ENCODE data around the gene GPR146.

The GPR146 gene

DNA sequence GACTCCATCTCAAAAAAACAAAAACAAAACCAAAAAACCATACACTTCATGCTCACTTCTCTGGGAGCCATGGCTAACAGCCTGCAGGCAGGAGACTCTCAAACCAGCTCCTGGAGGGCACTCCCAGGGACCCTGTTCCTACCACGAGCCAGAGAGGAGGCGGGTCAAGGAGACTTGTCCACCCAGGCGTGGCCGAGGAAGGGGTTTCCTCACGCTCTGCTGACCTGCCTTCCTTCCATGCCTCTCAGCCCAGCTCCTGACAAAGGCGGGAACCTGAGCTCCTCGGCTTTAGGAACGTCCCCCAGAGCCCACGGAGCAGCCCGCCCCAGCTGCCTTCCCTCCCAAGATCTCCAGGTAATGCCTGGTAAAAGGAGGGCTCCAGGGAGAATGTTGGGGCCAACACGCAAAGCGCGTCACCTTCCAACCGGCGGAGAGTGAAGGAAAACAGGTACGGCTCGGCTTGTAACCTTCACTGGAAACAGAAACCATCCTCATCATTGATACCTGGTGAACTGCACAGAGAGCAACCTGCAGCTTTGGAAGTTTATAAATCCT, 9.5 kb downstream of the GPR146 start:
- no peak overlapping the region for H3K27ac ChIP-seq (ENCODE audit: low read depth, low read length, poor library complexity, severe bottlenecking)
- no peaks in the 10 kb centered on the region for H3K4me1 ChIP-seq (ENCODE audit: insufficient read depth, low read length, severe bottlenecking)
- TF ChIP-seq, protein P1, sequence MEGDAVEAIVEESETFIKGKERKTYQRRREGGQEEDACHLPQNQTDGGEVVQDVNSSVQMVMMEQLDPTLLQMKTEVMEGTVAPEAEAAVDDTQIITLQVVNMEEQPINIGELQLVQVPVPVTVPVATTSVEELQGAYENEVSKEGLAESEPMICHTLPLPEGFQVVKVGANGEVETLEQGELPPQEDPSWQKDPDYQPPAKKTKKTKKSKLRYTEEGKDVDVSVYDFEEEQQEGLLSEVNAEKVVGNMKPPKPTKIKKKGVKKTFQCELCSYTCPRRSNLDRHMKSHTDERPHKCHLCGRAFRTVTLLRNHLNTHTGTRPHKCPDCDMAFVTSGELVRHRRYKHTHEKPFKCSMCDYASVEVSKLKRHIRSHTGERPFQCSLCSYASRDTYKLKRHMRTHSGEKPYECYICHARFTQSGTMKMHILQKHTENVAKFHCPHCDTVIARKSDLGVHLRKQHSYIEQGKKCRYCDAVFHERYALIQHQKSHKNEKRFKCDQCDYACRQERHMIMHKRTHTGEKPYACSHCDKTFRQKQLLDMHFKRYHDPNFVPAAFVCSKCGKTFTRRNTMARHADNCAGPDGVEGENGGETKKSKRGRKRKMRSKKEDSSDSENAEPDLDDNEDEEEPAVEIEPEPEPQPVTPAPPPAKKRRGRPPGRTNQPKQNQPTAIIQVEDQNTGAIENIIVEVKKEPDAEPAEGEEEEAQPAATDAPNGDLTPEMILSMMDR (IDR thresholded peaks at IDR 0.05; ENCODE audit: low read length): no peak
- no peak for TF ChIP-seq EZH2 (IDR thresholded peaks at IDR 0.05; ENCODE audit: borderline replicate concordance, low read length)

DNA sequence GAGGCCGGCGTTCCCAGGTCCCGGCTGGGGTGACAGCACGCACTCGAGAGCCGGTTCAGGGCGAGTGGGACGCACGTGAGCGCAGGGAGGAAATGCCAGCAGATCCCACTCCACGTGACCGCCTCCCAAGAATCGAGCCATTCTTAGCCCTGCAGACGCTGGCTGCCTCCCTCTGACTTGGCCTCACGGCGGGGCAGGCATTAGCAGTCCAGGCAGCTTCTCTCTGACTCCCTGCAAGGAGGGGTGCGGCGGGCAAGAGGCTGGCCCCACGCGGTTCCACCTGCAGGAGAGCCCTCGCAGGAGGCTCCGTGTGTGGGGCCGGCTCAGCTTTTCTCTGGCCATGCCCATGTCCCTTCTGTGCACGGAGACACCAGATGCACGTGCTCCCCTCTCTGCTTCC, 10.1 kb downstream of the GPR146 start:
- no peaks in the 10 kb centered on the region for H3K9me2 ChIP-seq (ENCODE audit: low read depth, low read length)
- no peaks in the 10 kb centered on the region for H4K20me1 ChIP-seq (ENCODE audit: insufficient read depth, low read length)
- no peaks in the 10 kb centered on the region for H3K9me3 ChIP-seq (ENCODE audit: low read length)
- H3K79me2 ChIP-seq (ENCODE audit: insufficient read depth, low read length): no peaks in the 10 kb centered on the region
- H3K9ac ChIP-seq (ENCODE audit: low read length): no peak overlapping the region
- no peak overlapping the region for H2AFZ ChIP-seq (ENCODE audit: low read length)
- no peaks in the 10 kb centered on the region for H3K4me1 ChIP-seq (ENCODE audit: insufficient read depth, low read length, severe bottlenecking)
- H3F3A ChIP-seq (ENCODE audit: insufficient read depth, low read length): no peaks in the 10 kb centered on the region
- no peak overlapping the region for H3K4me3 ChIP-seq (ENCODE audit: low read depth, low read length, poor library complexity, severe bottlenecking)
- H3K4me2 ChIP-seq (ENCODE audit: low read length): no peak overlapping the region
- H3K27ac ChIP-seq (ENCODE audit: low read depth, low read length, poor library complexity, severe bottlenecking): no peak overlapping the region
- H3K36me3 ChIP-seq (ENCODE audit: insufficient read depth, low read length): no peaks in the 10 kb centered on the region
- no peaks in the 10 kb centered on the region for H3K27me3 ChIP-seq (ENCODE audit: insufficient read depth, low read length)
- no peak for TF ChIP-seq EZH2 (IDR thresholded peaks at IDR 0.05; ENCODE audit: borderline replicate concordance, low read length)
- TF ChIP-seq, protein P1 (IDR thresholded peaks at IDR 0.05; ENCODE audit: low read length): no peak

More for the DNA sequence above, 9.5 kb downstream of the GPR146 start:
- Histone ChIP-seq H3K27me3 (ENCODE audit: insufficient read depth, low read length) (no peaks in the 10 kb centered on the region), H3K9me3 (ENCODE audit: low read length) (no peaks in the 10 kb centered on the region), H3K4me2 (ENCODE audit: low read length) (no peak overlapping the region), H3K79me2 (ENCODE audit: insufficient read depth, low read length) (no peaks in the 10 kb centered on the region), H3K36me3 (ENCODE audit: insufficient read depth, low read length) (no peaks in the 10 kb centered on the region), H3K9me2 (ENCODE audit: low read depth, low read length) (no peaks in the 10 kb centered on the region), H3K9ac (ENCODE audit: low read length) (no peak overlapping the region), H3K4me3 (ENCODE audit: low read depth, low read length, poor library complexity, severe bottlenecking) (no peak overlapping the region), H4K20me1 (ENCODE audit: insufficient read depth, low read length) (no peaks in the 10 kb centered on the region), H2AFZ (ENCODE audit: low read length) (no peak overlapping the region), H3F3A (ENCODE audit: insufficient read depth, low read length) (no peaks in the 10 kb centered on the region)

DNA sequence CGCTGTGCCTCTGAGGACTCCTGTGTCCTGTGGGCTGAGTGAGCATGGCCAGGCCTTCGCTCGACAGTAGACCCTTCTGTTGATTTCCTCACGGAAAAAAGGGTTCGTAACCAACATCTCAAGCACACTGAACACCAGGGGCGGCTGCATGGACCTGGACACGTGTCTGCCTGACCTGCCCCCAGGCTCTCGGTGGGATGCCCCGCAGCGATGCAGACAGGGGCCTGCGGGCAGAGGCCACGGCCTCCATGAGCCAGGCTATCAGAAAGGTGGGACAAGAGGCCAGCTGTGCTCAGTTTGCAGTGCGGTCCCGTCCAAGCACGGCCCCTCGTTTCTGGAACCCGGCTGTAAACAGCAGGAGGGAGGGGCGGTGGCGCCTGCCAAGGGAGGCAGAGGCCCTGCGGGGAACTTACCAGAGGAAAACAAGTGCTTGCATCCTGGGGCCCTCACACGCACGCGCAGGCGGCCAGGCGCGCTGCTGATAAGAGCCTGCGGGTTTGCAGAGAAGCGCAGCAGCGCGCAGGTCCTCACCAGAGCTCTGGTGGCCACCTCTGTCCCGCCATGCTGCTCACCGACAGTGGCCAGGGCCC, 10.6 kb downstream of the GPR146 start:
- H3K36me3 ChIP-seq (ENCODE audit: insufficient read depth, low read length): no peaks in the 10 kb centered on the region
- H3K27ac ChIP-seq (ENCODE audit: low read depth, low read length, poor library complexity, severe bottlenecking): no peak overlapping the region
- H3F3A ChIP-seq (ENCODE audit: insufficient read depth, low read length): no peaks in the 10 kb centered on the region
- H3K4me1 ChIP-seq (ENCODE audit: insufficient read depth, low read length, severe bottlenecking): no peaks in the 10 kb centered on the region
- no peak overlapping the region for H2AFZ ChIP-seq (ENCODE audit: low read length)
- H4K20me1 ChIP-seq (ENCODE audit: insufficient read depth, low read length): no peaks in the 10 kb centered on the region
- H3K4me2 ChIP-seq (ENCODE audit: low read length): no peak overlapping the region
- no peak overlapping the region for H3K9ac ChIP-seq (ENCODE audit: low read length)
- no peak overlapping the region for H3K4me3 ChIP-seq (ENCODE audit: low read depth, low read length, poor library complexity, severe bottlenecking)
- H3K9me2 ChIP-seq (ENCODE audit: low read depth, low read length): no peaks in the 10 kb centered on the region
- no peaks in the 10 kb centered on the region for H3K27me3 ChIP-seq (ENCODE audit: insufficient read depth, low read length)
- TF ChIP-seq, protein P1 (IDR thresholded peaks at IDR 0.05; ENCODE audit: low read length): no peak
- TF ChIP-seq EZH2 (IDR thresholded peaks at IDR 0.05; ENCODE audit: borderline replicate concordance, low read length): no peak
- H3K9me3 ChIP-seq (ENCODE audit: low read length): no peaks in the 10 kb centered on the region
- no peaks in the 10 kb centered on the region for H3K79me2 ChIP-seq (ENCODE audit: insufficient read depth, low read length)
